Thyroid gland (tissue), 4 donors: ENCODE results near the gene HIP1.

ENCODE experiments used
- POLR2A ChIP-seq, 2 donors: fragments of 450-650 bp; IDR thresholded peaks; one replicate each; pipeline ENCODE4 v1.6.1; 2017; ENCODE audit warnings: antibody characterized with exemption in 2 of 2, mild to moderate bottlenecking in 2 of 2, moderate library complexity in 1 of 2
- TF ChIP-seq, protein P1 (sequence below), 6 experiments: fragments of 200-600 bp in 3 of 6; fragments of 450-650 bp in 3 of 6; sonication (generic) in 3 of 6; IDR thresholded peaks; one replicate each; pipeline ENCODE4 v1.5.1; 2016 to 2019; ENCODE audit warnings: antibody characterized with exemption in 6 of 6, mild to moderate bottlenecking in 2 of 6, inconsistent platforms in 1 of 6, moderate library complexity in 1 of 6

DNA sequence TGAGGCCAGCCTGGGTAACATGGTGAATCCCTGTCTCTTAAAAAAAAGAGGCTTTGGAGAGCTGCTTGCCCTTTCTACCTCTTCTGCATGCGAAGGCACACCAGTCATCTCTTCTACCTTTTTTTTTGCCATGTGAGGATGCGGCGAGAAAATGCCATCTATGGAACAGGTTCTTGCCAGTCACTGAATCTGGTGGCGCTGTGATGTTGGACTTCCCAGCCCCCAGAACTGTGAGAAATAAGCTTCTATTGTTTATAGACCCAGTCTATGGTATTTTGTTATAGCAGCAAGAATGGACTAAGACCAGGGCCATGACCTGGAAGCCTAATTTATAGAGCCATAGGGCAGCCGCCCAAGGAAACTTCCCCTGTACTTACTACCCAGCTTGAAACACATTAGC is 112.9 kb downstream of the HIP1 start:
- TF ChIP-seq, protein P1, sequence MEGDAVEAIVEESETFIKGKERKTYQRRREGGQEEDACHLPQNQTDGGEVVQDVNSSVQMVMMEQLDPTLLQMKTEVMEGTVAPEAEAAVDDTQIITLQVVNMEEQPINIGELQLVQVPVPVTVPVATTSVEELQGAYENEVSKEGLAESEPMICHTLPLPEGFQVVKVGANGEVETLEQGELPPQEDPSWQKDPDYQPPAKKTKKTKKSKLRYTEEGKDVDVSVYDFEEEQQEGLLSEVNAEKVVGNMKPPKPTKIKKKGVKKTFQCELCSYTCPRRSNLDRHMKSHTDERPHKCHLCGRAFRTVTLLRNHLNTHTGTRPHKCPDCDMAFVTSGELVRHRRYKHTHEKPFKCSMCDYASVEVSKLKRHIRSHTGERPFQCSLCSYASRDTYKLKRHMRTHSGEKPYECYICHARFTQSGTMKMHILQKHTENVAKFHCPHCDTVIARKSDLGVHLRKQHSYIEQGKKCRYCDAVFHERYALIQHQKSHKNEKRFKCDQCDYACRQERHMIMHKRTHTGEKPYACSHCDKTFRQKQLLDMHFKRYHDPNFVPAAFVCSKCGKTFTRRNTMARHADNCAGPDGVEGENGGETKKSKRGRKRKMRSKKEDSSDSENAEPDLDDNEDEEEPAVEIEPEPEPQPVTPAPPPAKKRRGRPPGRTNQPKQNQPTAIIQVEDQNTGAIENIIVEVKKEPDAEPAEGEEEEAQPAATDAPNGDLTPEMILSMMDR (IDR thresholded peaks at IDR 0.05): no peak
- TF ChIP-seq POLR2A (IDR thresholded peaks at IDR 0.05): no peak
